UCSD-AML1 (cell line): ENCODE data around the gene OR2W3.

Experiments
- DNase-seq: peaks from one replicate; lab custom pipeline; 2025; ENCODE audit not compliant: unreplicated experiment; lab: John Stamatoyannopoulos, UW

The OR2W3 gene

DNA sequence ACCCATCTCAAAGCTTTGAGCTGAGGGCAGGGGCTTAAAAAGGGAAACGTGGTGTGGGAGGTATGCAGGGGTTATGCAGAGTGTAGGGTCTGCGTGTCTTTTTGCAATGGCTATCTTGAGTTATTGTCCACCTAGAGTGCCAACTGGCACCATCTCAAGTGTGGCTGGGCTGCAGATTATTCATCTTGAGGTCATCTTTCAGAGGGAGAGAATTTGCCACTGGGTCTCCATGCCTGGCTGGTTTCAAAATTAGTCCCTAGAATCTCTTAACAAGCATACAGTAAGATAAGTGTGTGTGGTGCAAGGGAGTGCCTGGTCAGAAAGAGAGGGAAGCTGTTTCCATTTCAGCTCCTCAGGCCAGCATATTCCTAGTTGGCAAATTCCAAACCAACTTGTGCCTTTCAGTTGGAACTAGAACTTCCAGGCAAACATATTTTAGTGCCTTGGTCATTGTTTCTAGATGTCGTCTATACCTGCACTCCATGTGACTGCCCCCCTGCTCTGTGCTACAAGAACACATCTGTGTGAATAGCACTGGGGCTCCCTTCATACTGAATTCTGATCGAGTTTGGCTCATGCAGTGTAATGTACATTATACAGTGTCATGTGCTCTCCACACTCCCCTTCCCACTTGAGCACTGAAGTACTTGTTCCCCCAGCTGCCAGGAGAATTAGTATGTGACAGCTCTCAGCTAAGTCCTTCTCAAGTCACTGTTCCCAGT is 19.7 kb downstream of the OR2W3 start:
- DNase-seq = no peak

DNA sequence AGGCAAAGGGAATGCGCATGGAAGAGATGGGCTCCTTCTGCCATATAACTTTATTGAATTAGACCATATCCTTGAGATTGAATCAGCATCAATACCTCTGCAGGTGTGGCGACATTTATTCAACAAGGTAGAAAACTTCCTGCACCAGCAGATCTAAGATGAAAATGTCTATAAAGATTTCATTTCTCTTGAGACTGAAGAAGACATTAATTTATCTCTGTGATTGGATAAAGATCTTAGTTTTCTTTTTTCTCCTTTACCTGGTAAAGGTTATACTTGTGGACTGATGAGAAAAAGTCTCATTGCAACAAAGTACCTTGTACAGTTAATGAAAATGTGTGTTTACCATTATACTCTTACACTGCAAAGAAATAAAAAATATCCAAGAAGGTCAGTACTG is 24.6 kb downstream of the OR2W3 start, which contains the start of gene OR2T8:
Gene OR2T8, plus strand, starts transcription at position 301 of the 400 bp plus-strand sequence. CDS start 766 bp downstream, outside the sequence.
- DNase-seq = no peak

DNA sequence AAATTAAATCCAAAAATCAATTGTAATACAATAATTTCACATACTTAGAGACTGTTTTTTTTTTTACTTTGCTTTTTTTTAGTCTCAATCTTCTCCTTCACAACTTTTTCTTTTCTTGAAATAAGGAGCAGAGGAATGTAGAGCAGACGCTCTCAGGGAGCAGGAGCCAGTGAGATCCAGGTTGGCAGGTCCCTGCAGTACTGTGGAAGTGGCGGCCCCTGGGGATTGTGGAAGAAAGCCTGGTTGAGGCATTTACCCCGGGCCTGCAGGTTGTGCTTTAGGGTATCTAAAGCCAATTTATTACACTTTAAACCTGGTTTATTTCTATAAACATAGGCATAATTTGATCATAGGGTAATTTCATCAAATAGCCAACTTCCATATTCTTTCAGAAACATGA is 28.6 kb downstream of the OR2W3 start:
- no peak for DNase-seq

DNA sequence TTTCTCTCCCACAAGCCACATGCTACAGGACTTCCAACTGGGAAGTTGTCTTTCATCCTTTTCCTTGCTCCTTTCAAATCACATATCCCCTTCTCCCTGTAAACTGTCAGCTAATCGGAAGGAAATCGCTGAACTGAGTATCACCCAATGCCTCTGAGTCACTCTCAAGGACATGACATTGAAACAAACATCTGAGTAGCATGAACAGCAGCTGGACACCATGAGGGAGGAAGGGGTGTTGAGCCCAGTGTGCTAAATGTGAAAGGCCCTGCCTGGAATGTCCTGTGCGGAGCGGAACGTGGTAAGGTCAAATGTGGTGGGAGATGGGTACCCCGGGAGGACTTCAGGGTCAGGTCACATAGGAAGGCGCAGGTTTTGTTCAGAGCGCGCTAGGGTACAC is 29.5 kb downstream of the OR2W3 start, which contains the start of gene OR2AJ1:
Gene OR2AJ1, plus strand, starts transcription at position 22 of the 400 bp plus-strand sequence. CDS start 8,880 bp downstream, outside the sequence.
- DNase-seq = no peak

DNA sequence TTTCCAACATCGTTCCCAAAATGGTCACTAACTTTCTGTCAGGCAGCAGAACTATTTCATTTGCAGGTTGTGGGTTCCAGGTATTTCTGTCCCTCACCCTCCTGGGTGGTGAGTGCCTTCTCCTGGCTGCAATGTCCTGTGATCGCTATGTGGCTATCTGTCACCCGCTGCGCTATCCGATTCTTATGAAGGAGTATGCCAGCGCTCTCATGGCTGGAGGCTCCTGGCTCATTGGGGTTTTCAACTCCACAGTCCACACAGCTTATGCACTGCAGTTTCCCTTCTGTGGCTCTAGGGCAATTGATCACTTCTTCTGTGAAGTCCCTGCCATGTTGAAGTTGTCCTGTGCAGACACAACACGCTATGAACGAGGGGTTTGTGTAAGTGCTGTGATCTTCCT is 38.6 kb downstream of the OR2W3 start:
- DNase-seq = no peak

DNA sequence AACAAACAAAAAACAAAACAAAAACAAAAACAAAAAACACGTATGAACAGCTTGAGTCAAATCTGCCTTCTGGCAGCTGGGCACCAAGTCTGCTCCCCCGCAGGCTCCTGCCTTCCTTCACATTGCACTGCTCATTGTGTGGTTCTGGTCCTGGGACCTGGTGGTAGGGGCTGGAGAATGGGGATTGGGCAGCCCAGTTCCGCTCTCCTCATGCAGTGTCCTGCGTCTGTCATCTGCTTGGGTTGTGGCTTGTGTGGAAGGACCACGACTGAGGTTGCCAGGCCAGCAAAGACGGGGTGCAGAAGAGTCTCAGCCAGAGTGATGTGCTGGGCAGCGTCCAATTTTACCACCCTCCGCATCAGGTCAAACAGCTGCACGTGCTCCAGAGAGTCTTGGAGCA is 40.4 kb downstream of the OR2W3 start:
- DNase-seq = no peak

DNA sequence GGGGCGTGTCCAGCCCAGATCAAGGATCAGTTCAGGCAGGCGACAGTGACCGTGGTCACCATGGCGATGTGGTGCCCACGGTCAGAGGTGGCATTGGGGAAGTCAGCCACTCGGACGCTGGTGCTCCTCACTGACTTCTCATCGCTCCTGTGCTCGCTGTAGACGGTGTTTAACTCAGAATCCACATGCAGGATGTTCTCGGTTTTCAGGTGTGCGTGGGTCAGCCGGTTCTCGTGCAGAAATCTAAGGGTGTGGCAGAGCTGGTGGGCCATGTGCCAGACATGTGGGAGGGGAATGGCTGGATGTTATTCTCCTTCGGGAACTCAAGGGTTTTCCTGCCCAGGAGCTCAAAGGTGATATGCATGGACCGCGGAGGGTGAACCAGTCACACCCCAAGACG is 41.0 kb downstream of the OR2W3 start:
- DNase-seq = no peak

DNA sequence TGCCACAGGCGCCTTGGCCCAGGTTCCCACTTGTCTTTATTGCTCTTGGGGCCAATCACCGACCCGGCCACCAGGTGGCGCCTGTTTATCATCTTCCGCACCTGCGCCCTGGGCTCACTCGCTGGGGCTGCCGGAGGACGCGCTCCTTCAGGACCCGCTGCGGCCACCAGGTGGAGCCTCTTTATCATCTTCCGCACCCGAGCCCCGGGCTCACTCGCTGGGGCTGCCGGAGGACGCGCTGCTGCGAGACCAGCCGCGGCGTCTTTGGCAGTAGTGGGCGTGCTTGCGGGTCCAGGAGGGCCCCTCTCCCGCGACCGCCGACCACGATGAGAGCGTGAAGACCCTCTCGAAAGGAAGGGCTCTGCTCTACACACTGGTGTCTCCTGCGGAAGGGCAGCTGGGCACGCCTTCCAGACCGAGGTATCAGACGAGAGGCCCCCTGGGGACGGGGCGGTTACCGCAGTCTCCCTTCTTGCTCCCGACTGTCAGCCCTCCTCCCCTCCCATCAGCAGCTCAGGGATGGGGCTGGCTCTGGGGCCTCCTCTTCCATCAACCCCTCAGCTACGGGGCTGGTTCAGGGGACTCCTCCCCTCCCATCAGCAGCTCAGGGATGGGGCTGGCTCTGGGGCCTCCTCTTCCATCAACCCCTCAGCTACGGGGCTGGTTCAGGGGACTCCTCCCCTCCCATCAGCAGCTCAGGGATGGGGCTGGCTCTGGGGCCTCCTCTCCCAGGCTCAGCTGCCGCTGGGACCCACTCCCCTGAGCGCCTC is 41.8 kb downstream of the OR2W3 start:
- DNase-seq = peak; percentile 97

DNA sequence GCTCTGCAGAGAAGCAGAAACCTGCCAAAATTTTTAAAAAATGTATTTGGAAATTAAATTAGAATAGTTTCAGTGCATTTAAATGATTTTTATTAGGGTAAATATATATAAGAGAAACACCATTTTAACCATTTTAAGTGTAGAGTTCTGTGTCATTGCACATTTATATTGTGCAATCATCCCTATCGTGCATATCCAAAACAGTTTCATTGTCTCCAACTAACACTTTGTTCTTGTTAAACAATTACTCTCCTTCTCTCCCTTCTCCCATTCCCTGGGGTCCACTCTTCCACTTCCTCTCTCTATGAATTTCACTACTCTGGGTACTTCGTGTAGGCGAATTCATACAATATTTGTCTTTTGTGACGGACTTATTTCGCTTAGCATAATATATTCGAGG is 47.2 kb downstream of the OR2W3 start:
- DNase-seq = no peak
